Astrocyte (in vitro differentiated cells and primary cell): Measurements from ENCODE around the gene SMC1B. TPM values are rescaled to one million over a fixed set of nuclear protein-coding genes. Genes with fewer than 3 reads are reported as not detected.

ENCODE experiments used
- DNase-seq: peaks from one replicate; pipeline ENCODE4 v3.0.0-alpha.2; 2010; ENCODE audit warnings: low read depth
- FAIRE-seq: peaks from 2 replicates; lab custom pipeline; 2011; peaks lifted over from hg19 to GRCh38; lab: Jason Lieb, UNC
- H2AFZ ChIP-seq: 2 replicates; pipeline ENCODE4 v1.6.0; 2012; ENCODE audit warnings: low read depth, low read length, inconsistent platforms
- H3K27ac ChIP-seq: 2 replicates; pipeline ENCODE4 v1.5.1; 2011; ENCODE audit warnings: low read depth, low read length, inconsistent platforms
- H3K27me3 ChIP-seq: 2 replicates; pipeline ENCODE4 v1.6.0; 2011; ENCODE audit warnings: low read length, inconsistent platforms; ENCODE audit not compliant: insufficient read depth
- H3K36me3 ChIP-seq: 2 replicates; pipeline ENCODE4 v1.5.1; 2011; ENCODE audit warnings: low read length, inconsistent platforms; ENCODE audit not compliant: insufficient read depth
- H3K4me1 ChIP-seq: 2 replicates; pipeline ENCODE4 v1.5.1; 2011; ENCODE audit warnings: low read length, inconsistent platforms; ENCODE audit not compliant: insufficient read depth
- H3K4me2 ChIP-seq: 2 replicates; pipeline ENCODE4 v1.6.0; 2012; ENCODE audit warnings: low read length, inconsistent platforms
- H3K4me3 ChIP-seq: 2 replicates; pipeline ENCODE4 v1.5.1; 2011; ENCODE audit warnings: low read depth, mild to moderate bottlenecking, low read length, inconsistent platforms; ENCODE audit not compliant: insufficient read depth
- H3K79me2 ChIP-seq: 2 replicates; pipeline ENCODE4 v1.6.0; 2012; ENCODE audit warnings: mild to moderate bottlenecking, low read length, inconsistent platforms; ENCODE audit not compliant: insufficient read depth
- H3K9ac ChIP-seq: 2 replicates; pipeline ENCODE4 v1.6.0; 2012; ENCODE audit warnings: mild to moderate bottlenecking, low read length, inconsistent platforms
- H3K9me3 ChIP-seq: 2 replicates; pipeline ENCODE4 v1.5.1; 2012; ENCODE audit warnings: low read depth, mild to moderate bottlenecking, low read length, inconsistent platforms; ENCODE audit not compliant: insufficient read depth
- H4K20me1 ChIP-seq: 2 replicates; pipeline ENCODE4 v1.6.0; 2012; ENCODE audit warnings: low read length, inconsistent platforms; ENCODE audit not compliant: insufficient read depth
- H3K27ac Mint-ChIP-seq: one replicate; pipeline ENCODE4 v1.8.0; 2021; ENCODE audit warnings: mild to moderate bottlenecking, mixed read lengths; ENCODE audit not compliant: unreplicated experiment
- H3K27me3 Mint-ChIP-seq: one replicate; pipeline ENCODE4 v1.8.0; 2021; ENCODE audit warnings: low read depth, mixed read lengths; ENCODE audit not compliant: unreplicated experiment
- H3K36me3 Mint-ChIP-seq: one replicate; pipeline ENCODE4 v1.8.0; 2021; ENCODE audit warnings: low read depth, mixed read lengths; ENCODE audit not compliant: unreplicated experiment
- H3K4me1 Mint-ChIP-seq: one replicate; pipeline ENCODE4 v1.8.0; 2021; ENCODE audit warnings: low read depth, mixed read lengths; ENCODE audit not compliant: unreplicated experiment
- H3K4me3 Mint-ChIP-seq: one replicate; pipeline ENCODE4 v1.8.0; 2021; ENCODE audit warnings: mild to moderate bottlenecking, moderate library complexity, mixed read lengths; ENCODE audit not compliant: unreplicated experiment
- H3K9me3 Mint-ChIP-seq: one replicate; pipeline ENCODE4 v1.8.0; 2021; ENCODE audit warnings: mild to moderate bottlenecking, mixed read lengths; ENCODE audit not compliant: unreplicated experiment
- EZH2 ChIP-seq: IDR thresholded peaks from 2 replicates; pipeline ENCODE4 v1.6.1; 2012; ENCODE audit warnings: mild to moderate bottlenecking, low read length, inconsistent platforms; ENCODE audit not compliant: insufficient read depth
- total RNA-seq: library from RNA; stranded (reverse); gene quantifications from 2 replicates; pipeline ENCODE4 v1.2.1, GENCODE V29; 2021
- TF ChIP-seq, protein P1 (sequence below): IDR thresholded peaks from 2 replicates; pipeline ENCODE4 v1.5.1; 2011; ENCODE audit warnings: low read depth, mild to moderate bottlenecking, inconsistent platforms, low read length, moderate library complexity; ENCODE audit not compliant: insufficient read depth

Gene SMC1B
- total RNA-seq, 1 donor from 2014 or later: not detected

DNA sequence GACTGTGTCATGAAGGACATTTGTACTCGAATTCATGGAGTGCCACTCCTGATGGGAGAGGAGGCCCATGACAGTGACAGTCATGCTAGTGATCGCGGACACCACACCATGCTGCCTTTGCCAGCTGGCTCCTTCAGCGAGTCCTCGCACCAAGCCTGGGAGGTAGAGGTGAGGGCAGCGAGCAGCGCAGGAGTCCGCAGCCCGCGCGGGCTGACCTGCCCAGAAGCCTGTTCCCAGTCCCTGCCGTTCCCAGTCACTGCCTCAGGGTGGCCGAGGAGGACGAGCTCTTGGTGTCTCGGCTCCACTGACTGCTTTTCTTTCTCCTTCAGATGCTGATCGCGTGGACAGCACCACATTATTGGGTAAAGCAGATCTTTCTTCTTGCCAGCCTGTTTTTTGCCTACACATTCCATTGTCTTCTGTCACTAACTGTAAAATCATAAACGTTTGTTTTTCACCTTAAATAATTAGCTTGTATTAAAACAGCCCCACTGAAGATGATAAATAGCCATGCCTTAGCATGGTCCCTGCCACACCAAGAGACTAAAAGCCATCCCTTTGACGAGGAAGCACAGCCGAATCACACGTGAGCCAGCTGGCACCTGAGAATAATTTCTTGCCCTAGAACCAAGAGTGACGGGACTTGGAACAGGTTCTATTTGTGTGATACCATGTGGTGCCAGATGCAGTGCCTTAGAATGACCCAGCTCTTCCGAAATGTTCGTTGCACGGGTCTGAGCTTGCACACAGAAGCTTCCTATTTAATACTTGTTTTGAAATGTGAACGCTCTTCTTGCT is 78.2 kb downstream of the SMC1B start:
- FAIRE-seq (no peak), DNase-seq (no peak)
- Mint-ChIP-seq H3K27ac (no peak overlapping the region), H3K4me3 (no peak overlapping the region), H3K4me1 (no peaks in the 10 kb centered on the region), H3K27me3 (no peaks in the 10 kb centered on the region), H3K36me3 (peaks cover 15% of the 10 kb centered on the region), H3K9me3 (no peaks in the 10 kb centered on the region)
- no peaks in the 10 kb centered on the region for H3K9me3 ChIP-seq
- peaks cover 7% of the 10 kb centered on the region for H3K4me1 ChIP-seq
- no peaks in the 10 kb centered on the region for H3K27me3 ChIP-seq
- no peak overlapping the region for H3K4me2 ChIP-seq
- H2AFZ ChIP-seq: no peak overlapping the region
- H3K36me3 ChIP-seq: no peaks in the 10 kb centered on the region
- no peak overlapping the region for H3K27ac ChIP-seq
- no peaks in the 10 kb centered on the region for H3K79me2 ChIP-seq
- H3K9ac ChIP-seq: no peak overlapping the region
- TF ChIP-seq, protein P1, sequence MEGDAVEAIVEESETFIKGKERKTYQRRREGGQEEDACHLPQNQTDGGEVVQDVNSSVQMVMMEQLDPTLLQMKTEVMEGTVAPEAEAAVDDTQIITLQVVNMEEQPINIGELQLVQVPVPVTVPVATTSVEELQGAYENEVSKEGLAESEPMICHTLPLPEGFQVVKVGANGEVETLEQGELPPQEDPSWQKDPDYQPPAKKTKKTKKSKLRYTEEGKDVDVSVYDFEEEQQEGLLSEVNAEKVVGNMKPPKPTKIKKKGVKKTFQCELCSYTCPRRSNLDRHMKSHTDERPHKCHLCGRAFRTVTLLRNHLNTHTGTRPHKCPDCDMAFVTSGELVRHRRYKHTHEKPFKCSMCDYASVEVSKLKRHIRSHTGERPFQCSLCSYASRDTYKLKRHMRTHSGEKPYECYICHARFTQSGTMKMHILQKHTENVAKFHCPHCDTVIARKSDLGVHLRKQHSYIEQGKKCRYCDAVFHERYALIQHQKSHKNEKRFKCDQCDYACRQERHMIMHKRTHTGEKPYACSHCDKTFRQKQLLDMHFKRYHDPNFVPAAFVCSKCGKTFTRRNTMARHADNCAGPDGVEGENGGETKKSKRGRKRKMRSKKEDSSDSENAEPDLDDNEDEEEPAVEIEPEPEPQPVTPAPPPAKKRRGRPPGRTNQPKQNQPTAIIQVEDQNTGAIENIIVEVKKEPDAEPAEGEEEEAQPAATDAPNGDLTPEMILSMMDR: peak; percentile 16
- no peak for TF ChIP-seq EZH2
- H4K20me1 ChIP-seq: no peaks in the 10 kb centered on the region
- no peak overlapping the region for H3K4me3 ChIP-seq

DNA sequence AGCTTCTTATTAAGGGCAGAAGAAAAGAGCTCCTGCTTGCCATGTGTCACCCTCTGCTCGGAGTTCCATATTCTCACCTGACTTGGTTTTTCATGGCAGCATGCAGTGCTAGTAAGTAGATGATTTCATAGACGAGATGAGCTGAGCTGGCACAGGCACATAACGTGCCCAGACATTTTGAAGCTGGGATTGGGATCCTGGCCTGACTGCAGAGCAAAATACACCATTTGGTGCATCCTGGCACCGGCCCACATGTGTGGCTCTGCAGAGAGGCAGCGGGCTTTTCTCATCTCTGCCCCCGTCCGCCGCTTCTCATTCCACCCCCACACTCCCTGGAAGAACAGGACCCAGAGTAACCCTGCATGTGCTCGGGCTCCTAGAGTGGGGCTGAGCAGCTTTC is 78.9 kb downstream of the SMC1B start:
- Histone ChIP-seq H3K4me1 (peaks cover 7% of the 10 kb centered on the region), H3K4me2 (no peak overlapping the region), H3K9me3 (no peaks in the 10 kb centered on the region), H2AFZ (no peak overlapping the region), H3K79me2 (no peaks in the 10 kb centered on the region), H3K36me3 (no peaks in the 10 kb centered on the region), H3K27me3 (no peaks in the 10 kb centered on the region), H3K9ac (no peak overlapping the region), H3K27ac (no peak overlapping the region), H3K4me3 (no peak overlapping the region), H4K20me1 (no peaks in the 10 kb centered on the region)
- Mint-ChIP-seq H3K4me1 (no peaks in the 10 kb centered on the region), H3K27ac (no peak overlapping the region), H3K9me3 (no peaks in the 10 kb centered on the region), H3K27me3 (no peaks in the 10 kb centered on the region), H3K4me3 (no peak overlapping the region), H3K36me3 (peaks cover 10% of the 10 kb centered on the region)
- TF ChIP-seq, protein P1: no peak
- no peak for TF ChIP-seq EZH2
- DNase-seq (no peak), FAIRE-seq (no peak)

DNA sequence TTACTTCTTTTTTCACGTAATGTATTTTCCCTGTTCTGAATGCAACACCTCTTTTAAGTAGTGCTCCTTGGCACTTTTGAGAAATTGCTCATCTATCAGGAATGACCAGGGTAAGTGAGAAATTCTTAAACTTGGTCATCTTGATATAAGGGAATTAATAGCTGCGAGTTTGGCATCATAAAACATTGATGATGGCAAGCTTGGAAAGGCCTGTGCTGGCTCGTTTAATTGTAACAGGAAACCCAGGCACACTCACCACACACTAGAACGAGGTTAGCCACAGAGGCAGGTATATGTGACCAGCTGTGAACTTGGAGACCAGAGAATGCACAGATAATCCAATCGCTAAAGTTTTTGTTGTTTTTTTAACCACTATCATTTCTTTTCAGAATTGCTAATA is 79.3 kb downstream of the SMC1B start:
- peaks cover 10% of the 10 kb centered on the region for H3K36me3 Mint-ChIP-seq
- no peaks in the 10 kb centered on the region for H3K36me3 ChIP-seq

More for the DNA sequence above, 79.3 kb downstream of the SMC1B start:
- no peaks in the 10 kb centered on the region for H3K9me3 ChIP-seq
- H3K9ac ChIP-seq: no peak overlapping the region
- peak; percentile 26 for FAIRE-seq
- no peaks in the 10 kb centered on the region for H4K20me1 ChIP-seq
- peaks cover 7% of the 10 kb centered on the region for H3K4me1 ChIP-seq
- DNase-seq: peak; percentile 56
- H3K79me2 ChIP-seq: no peaks in the 10 kb centered on the region
- Mint-ChIP-seq H3K4me1 (no peaks in the 10 kb centered on the region), H3K27me3 (no peaks in the 10 kb centered on the region), H3K9me3 (no peaks in the 10 kb centered on the region), H3K27ac (no peak overlapping the region), H3K4me3 (no peak overlapping the region)
- no peak overlapping the region for H2AFZ ChIP-seq
- no peak overlapping the region for H3K27ac ChIP-seq
- TF ChIP-seq EZH2: no peak
- TF ChIP-seq, protein P1: no peak
- H3K4me2 ChIP-seq: no peak overlapping the region
- H3K27me3 ChIP-seq: no peaks in the 10 kb centered on the region
- no peak overlapping the region for H3K4me3 ChIP-seq
